Sigmoid colon (tissue), 4 donors: Measurements from ENCODE around the gene ACE.

Source experiments
- CTCF ChIP-seq, 4 experiments: fragments of 450-650 bp in 3 of 4; fragments of 200-600 bp in 1 of 4; IDR thresholded peaks; one replicate each; pipeline ENCODE4 v1.5.1; 2016 to 2019; ENCODE audit warnings: antibody characterized with exemption in 4 of 4, mild to moderate bottlenecking in 3 of 4, moderate library complexity in 2 of 4
- EP300 ChIP-seq, 4 donors: sonication (generic); formaldehyde crosslinking; IDR thresholded peaks; one replicate each; pipeline ENCODE4 v1.6.1; 2017; ENCODE audit warnings: antibody characterized with exemption in 4 of 4
- POLR2A ChIP-seq, 2 donors: fragments of 450-650 bp; IDR thresholded peaks; one replicate each; pipeline ENCODE4 v1.6.1; 2016; ENCODE audit warnings: antibody characterized with exemption in 2 of 2, mild to moderate bottlenecking in 2 of 2, moderate library complexity in 2 of 2
- POLR2AphosphoS5 ChIP-seq, 4 donors: sonication (generic); formaldehyde crosslinking; IDR thresholded peaks; one replicate each; pipeline ENCODE4 v1.6.1; 2017; ENCODE audit warnings: antibody characterized with exemption in 4 of 4

GRCh38 chr17:63486317-63487013, 9.6 kb downstream of the ACE start:
- TF ChIP-seq CTCF (IDR thresholded peaks at IDR 0.05) (no peak), POLR2AphosphoS5 (IDR thresholded peaks at IDR 0.05) (no peak), EP300 (IDR thresholded peaks at IDR 0.05) (no peak), POLR2A (IDR thresholded peaks at IDR 0.05) (no peak)
